ENCODE results near the gene VSTM4. TPM values are rescaled to one million over a fixed set of nuclear protein-coding genes. Genes with fewer than 3 reads are reported as not detected.

VSTM4 gene
- total RNA-seq, 2 donors from 2014 or later: 6.9 to 36.0 TPM

DNA sequence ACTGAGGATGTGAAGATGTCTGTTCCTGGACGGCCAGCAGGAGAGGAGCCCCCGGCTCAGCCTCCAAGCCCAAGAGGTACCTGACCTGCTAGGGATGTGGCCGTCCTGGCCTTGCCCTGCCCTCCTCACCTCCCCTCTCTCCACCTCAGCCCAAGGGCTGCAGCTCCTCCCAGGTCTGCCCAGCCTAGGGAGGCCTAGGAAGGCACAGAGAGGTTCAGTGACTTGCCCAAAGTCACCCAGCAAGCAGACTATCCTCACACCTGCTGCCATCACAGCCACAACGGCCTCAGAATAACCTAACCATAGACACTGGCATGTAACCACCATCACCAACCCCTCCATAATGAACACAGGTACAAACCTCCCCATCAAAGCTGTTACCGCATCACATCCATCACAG, 137.0 kb downstream of the VSTM4 start:
- no peak for DNase-seq (ENCODE audit: low spot score)
- Histone ChIP-seq H3K27me3 (replicated peaks; ENCODE audit: insufficient read depth) (no peaks in the 10 kb centered on the region), H3K27ac (no peak overlapping the region), H3K36me3 (no peaks in the 10 kb centered on the region), H3K9me3 (no peaks in the 10 kb centered on the region), H3K4me1 (replicated peaks) (no peaks in the 10 kb centered on the region), H3K4me3 (no peak overlapping the region)
- 93% methylated on average over 5 of the region's 5 CpGs for WGBS
- TF ChIP-seq POLR2AphosphoS5 (IDR thresholded peaks at IDR 0.05) (no peak), POLR2A (IDR thresholded peaks at IDR 0.05) (no peak)
- TF ChIP-seq, protein P1, sequence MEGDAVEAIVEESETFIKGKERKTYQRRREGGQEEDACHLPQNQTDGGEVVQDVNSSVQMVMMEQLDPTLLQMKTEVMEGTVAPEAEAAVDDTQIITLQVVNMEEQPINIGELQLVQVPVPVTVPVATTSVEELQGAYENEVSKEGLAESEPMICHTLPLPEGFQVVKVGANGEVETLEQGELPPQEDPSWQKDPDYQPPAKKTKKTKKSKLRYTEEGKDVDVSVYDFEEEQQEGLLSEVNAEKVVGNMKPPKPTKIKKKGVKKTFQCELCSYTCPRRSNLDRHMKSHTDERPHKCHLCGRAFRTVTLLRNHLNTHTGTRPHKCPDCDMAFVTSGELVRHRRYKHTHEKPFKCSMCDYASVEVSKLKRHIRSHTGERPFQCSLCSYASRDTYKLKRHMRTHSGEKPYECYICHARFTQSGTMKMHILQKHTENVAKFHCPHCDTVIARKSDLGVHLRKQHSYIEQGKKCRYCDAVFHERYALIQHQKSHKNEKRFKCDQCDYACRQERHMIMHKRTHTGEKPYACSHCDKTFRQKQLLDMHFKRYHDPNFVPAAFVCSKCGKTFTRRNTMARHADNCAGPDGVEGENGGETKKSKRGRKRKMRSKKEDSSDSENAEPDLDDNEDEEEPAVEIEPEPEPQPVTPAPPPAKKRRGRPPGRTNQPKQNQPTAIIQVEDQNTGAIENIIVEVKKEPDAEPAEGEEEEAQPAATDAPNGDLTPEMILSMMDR (IDR thresholded peaks at IDR 0.05): no peak
- intact Hi-C loops (cut with DNase I): loop anchor here (5.0 kb wide), 1 partner anchor 539 kb away; no protein-coding TSS in a partner anchor

DNA sequence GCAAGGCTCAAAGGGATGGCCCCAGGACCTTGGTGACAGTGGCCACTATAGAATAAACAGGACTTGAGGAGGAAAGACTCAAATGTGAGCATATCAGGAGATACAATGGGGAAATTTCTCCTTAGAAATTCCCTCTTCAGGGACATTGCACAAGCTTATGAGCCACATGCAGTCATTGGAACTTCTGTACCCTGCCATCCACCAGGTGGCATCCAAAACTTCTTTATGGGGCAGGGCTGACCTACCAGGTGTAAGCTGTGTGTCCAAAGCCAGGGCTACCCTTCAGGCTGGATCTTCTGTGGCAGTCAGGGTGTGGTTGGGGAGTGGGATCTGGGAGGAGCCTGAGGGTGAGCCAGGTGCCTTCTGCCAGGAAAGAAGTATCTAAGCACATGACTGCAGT, 139.1 kb downstream of the VSTM4 start:
- Histone ChIP-seq H3K4me3 (no peak overlapping the region), H3K27me3 (replicated peaks; ENCODE audit: insufficient read depth) (no peaks in the 10 kb centered on the region), H3K9me3 (no peaks in the 10 kb centered on the region), H3K36me3 (no peaks in the 10 kb centered on the region), H3K4me1 (replicated peaks) (no peaks in the 10 kb centered on the region), H3K27ac (no peak overlapping the region)
- DNase-seq (ENCODE audit: low spot score): peak; percentile 14
- intact Hi-C loops (cut with DNase I): loop anchor here (5.0 kb wide), 1 partner anchor 541 kb away; no protein-coding TSS in a partner anchor
- TF ChIP-seq POLR2AphosphoS5 (IDR thresholded peaks at IDR 0.05) (no peak), POLR2A (IDR thresholded peaks at IDR 0.05) (no peak)
- TF ChIP-seq, protein P1 (IDR thresholded peaks at IDR 0.05): peak in 2 of 4 experiments; percentile 21 to 24

DNA sequence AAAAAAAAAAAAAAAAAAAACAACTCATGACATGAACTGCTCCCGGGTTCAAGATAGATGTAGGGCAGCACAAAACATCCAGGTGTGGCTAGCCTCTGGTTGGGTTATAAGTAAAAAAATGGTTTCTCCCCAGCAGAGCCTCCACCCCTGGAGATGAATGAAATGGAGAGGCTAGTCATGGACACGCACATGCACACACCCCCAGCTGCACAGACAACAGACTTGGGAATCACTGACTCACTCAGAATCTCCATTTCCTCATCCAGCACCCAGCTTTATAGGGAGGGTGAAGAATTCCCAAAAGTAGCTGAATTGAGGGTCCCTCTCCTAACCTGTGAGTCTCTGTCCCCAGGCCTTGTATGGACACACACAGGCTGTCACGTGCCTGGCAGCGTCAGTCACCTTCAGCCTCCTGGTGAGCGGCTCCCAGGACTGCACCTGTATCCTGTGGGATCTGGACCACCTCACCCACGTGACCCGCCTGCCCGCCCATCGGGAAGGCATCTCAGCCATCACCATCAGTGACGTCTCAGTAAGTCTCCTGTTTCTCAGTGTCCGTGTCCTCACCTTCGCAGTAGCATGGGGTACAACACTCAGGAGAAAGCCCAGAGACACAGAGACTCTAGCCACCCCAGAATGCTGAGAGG, 140.7 kb downstream of the VSTM4 start:
- H3K4me1 ChIP-seq (replicated peaks): no peaks in the 10 kb centered on the region
- H3K27ac ChIP-seq: no peak overlapping the region
- no peaks in the 10 kb centered on the region for H3K36me3 ChIP-seq
- intact Hi-C loops (cut with DNase I): loop anchor here (5.0 kb wide), 1 partner anchor 543 kb away; no protein-coding TSS in a partner anchor
- no peaks in the 10 kb centered on the region for H3K27me3 ChIP-seq (replicated peaks; ENCODE audit: insufficient read depth)
- H3K9me3 ChIP-seq: no peaks in the 10 kb centered on the region
- no peak for TF ChIP-seq POLR2A (IDR thresholded peaks at IDR 0.05)
- TF ChIP-seq POLR2AphosphoS5 (IDR thresholded peaks at IDR 0.05): no peak
- TF ChIP-seq, protein P1 (IDR thresholded peaks at IDR 0.05): no peak
- 94% methylated on average over 12 of the region's 12 CpGs for WGBS
- DNase-seq (ENCODE audit: low spot score): no peak
- H3K4me3 ChIP-seq: no peak overlapping the region

DNA sequence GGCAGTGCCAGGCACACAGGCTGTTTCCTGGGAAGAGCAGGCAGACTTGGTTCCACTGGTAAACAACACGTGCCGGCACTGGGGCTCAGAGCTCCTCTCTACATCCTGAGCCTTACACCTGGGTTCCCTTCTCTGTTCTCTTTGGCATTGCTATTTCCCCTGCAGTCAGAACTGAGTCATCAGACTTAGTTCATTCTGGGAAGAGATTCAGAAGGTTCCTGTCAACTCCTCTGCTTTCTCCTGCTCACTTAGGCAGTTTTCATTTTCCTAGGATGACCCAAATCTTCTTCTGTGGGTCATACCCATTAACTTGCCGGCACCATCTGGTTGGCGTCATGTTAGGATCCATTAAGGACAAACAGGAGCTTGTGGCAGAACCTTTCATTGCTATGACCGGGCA, 142.3 kb downstream of the VSTM4 start:
- intact Hi-C loops (cut with DNase I): no loop called here

More for the DNA sequence above, 142.3 kb downstream of the VSTM4 start:
- Histone ChIP-seq H3K4me1 (replicated peaks) (no peaks in the 10 kb centered on the region), H3K27me3 (replicated peaks; ENCODE audit: insufficient read depth) (no peaks in the 10 kb centered on the region), H3K36me3 (no peaks in the 10 kb centered on the region), H3K9me3 (no peaks in the 10 kb centered on the region), H3K4me3 (no peak overlapping the region), H3K27ac (no peak overlapping the region)
- no peak for DNase-seq (ENCODE audit: low spot score)
- 85% methylated on average over 5 of the region's 5 CpGs for WGBS
- TF ChIP-seq POLR2AphosphoS5 (IDR thresholded peaks at IDR 0.05) (no peak), POLR2A (IDR thresholded peaks at IDR 0.05) (no peak)
- TF ChIP-seq, protein P1 (IDR thresholded peaks at IDR 0.05): no peak
